Panc1 (cell line): Measurements from ENCODE around the gene ZDHHC14. TPM values are rescaled to one million over a fixed set of nuclear protein-coding genes. Genes with fewer than 3 reads are reported as not detected.

Experiments used
- ATAC-seq: fragments of 200-7000 bp; cut with Tn5 transposase; 2 replicates; pipeline ENCODE4 v1.9.1; 2020; ENCODE audit warnings: mild to moderate bottlenecking, moderate library complexity
- BruUV-seq: library from RNA; stranded (reverse); fragments of 400-500 nt; replicated peaks from 2 replicates; lab custom pipeline; 2021; lab: Mats Ljungman, UMichigan
- CTCF ChIA-PET: fragments of 300-600 bp; sonication (Branson Sonifier 250); formaldehyde crosslinking; loops from one replicate; lab custom pipeline; 2022; ENCODE audit warnings: antibody characterized with exemption; lab: Charles Lee
- POLR2A ChIA-PET: fragments of 300-600 bp; sonication (Branson Sonifier 250); formaldehyde crosslinking; loops from one replicate; lab custom pipeline; 2022; ENCODE audit warnings: antibody characterized with exemption; lab: Charles Lee
- DNase-seq: peaks from one replicate; pipeline ENCODE4 v3.0.0-alpha.2; 2010; ENCODE audit warnings: low read depth, low spot score
- H3K27ac ChIP-seq: 2 replicates; pipeline ENCODE4 v1.5.1; 2011; ENCODE audit warnings: mild to moderate bottlenecking, low read length, inconsistent platforms
- H3K27me3 ChIP-seq: fragments of 200-500 bp; sonication (Bioruptor generic); 2 replicates; pipeline ENCODE4 v1.6.0; 2014; ENCODE audit warnings: low read length, inconsistent platforms; ENCODE audit not compliant: control insufficient read depth, insufficient read depth
- H3K36me3 ChIP-seq: fragments of 200-500 bp; sonication (Bioruptor generic); 2 replicates; pipeline ENCODE4 v1.5.1; 2014; ENCODE audit warnings: inconsistent platforms, mild to moderate bottlenecking, low read length, moderate library complexity; ENCODE audit not compliant: control insufficient read depth, insufficient read depth
- H3K4me1 ChIP-seq: 2 replicates; pipeline ENCODE4 v1.5.1; 2011; ENCODE audit warnings: inconsistent platforms, mild to moderate bottlenecking, low read length, moderate library complexity; ENCODE audit not compliant: control insufficient read depth, insufficient read depth
- H3K4me3 ChIP-seq, 2 experiments: 2 replicates each; pipeline ENCODE4 v1.5.1; 2011 to 2012; ENCODE audit warnings: low read depth in 2 of 2, low read length in 2 of 2, mild to moderate bottlenecking in 2 of 2, inconsistent platforms in 1 of 2, moderate library complexity in 1 of 2
- H3K9me3 ChIP-seq: fragments of 200-500 bp; sonication (Bioruptor generic); 2 replicates; pipeline ENCODE4 v1.5.1; 2014; ENCODE audit warnings: low read depth, mild to moderate bottlenecking, inconsistent platforms, low read length, moderate library complexity; ENCODE audit not compliant: control insufficient read depth, insufficient read depth
- POLR2AphosphoS5 ChIP-seq: IDR thresholded peaks from 2 replicates; pipeline ENCODE4 v1.6.1; 2012; ENCODE audit warnings: mild to moderate bottlenecking, low read depth, low read length, moderate library complexity
- SIN3A ChIP-seq: IDR thresholded peaks from 2 replicates; pipeline ENCODE4 v1.6.1; 2012; ENCODE audit warnings: low read depth, mild to moderate bottlenecking, low read length, moderate library complexity, borderline replicate concordance; ENCODE audit not compliant: insufficient read depth
- TCF7L2 ChIP-seq: IDR thresholded peaks from 2 replicates; pipeline ENCODE4 v1.6.1; 2011; ENCODE audit warnings: mild to moderate bottlenecking, low read depth, low read length, inconsistent platforms
- in situ Hi-C: cut with HindIII; loops from 2 replicates; pipeline ENCODE4 v1.10.0; 2016; ENCODE audit warnings: low sequenced_read_pairs, low pct_unique_long_range_greater_than_20kb
- intact Hi-C: fragments of 100-400 bp; cut with micrococcal nuclease; formaldehyde crosslinking; loops from one replicate; pipeline ENCODE4 v1.10.0; 2022; ENCODE audit not compliant: unreplicated experiment
- total RNA-seq: library from RNA; stranded (reverse); gene quantifications from one replicate; pipeline ENCODE4 v1.2.1, GENCODE V29; 2021; ENCODE audit not compliant: unreplicated experiment
- TF ChIP-seq, protein P1 (sequence below): fragments of 450-650 bp; IDR thresholded peaks from 2 replicates; pipeline ENCODE4 v1.5.1; 2017; ENCODE audit warnings: mild to moderate bottlenecking
- TF ChIP-seq, protein P2 (sequence below), 2 experiments: IDR thresholded peaks; 2 replicates each; pipeline ENCODE4 v1.6.1; 2011 to 2012; ENCODE audit warnings: low read depth in 2 of 2, control low read depth in 1 of 2, low read length in 1 of 2, mild to moderate bottlenecking in 1 of 2, moderate library complexity in 1 of 2; ENCODE audit not compliant: insufficient read depth in 1 of 2

ZDHHC14 gene
- total RNA-seq, 1 experiment from 2014 or later: 19.9 TPM

DNA sequence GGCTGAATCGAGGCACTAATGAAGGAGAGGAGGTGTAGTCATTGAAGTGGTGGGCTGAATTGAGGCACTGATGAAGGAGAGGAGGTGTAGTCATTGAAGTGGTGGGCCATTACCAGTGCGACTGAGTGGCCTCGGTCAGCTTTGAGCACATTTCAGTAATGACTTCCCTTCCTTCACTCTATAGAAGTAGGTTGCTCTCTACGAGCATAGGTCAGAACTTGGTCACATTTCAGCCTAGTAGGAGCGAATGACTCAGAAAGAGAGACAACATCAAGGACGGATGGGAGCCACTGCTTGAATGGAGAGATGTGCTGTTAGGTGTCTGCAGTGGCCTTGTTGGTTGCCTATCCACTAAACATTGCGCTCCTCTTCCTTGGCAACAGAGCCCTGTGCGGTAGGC, 39.5 kb downstream of the ZDHHC14 start:
- intact Hi-C loops: no loop called here
- ATAC-seq (no peak), DNase-seq (no peak)
- Histone ChIP-seq H3K4me1 (no peaks in the 10 kb centered on the region), H3K27ac (no peak overlapping the region), H3K9me3 (no peaks in the 10 kb centered on the region; the same call in 1 of the 2 replicates), H3K36me3 (no peaks in the 10 kb centered on the region), H3K4me3 (no peak overlapping the region), H3K27me3 (no peaks in the 10 kb centered on the region)
- ChIA-PET POLR2A (no interaction called here), CTCF (interaction anchor here (0.6 kb wide), 1 partner anchor 236 kb away, joined by 9 read pairs; no protein-coding TSS in a partner anchor)
- BruUV-seq: no TSS peak
- in situ Hi-C loops: no loop called here
- TF ChIP-seq POLR2AphosphoS5 (no peak), TCF7L2 (no peak), SIN3A (no peak)
- TF ChIP-seq, protein P1, sequence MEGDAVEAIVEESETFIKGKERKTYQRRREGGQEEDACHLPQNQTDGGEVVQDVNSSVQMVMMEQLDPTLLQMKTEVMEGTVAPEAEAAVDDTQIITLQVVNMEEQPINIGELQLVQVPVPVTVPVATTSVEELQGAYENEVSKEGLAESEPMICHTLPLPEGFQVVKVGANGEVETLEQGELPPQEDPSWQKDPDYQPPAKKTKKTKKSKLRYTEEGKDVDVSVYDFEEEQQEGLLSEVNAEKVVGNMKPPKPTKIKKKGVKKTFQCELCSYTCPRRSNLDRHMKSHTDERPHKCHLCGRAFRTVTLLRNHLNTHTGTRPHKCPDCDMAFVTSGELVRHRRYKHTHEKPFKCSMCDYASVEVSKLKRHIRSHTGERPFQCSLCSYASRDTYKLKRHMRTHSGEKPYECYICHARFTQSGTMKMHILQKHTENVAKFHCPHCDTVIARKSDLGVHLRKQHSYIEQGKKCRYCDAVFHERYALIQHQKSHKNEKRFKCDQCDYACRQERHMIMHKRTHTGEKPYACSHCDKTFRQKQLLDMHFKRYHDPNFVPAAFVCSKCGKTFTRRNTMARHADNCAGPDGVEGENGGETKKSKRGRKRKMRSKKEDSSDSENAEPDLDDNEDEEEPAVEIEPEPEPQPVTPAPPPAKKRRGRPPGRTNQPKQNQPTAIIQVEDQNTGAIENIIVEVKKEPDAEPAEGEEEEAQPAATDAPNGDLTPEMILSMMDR: no peak
- TF ChIP-seq, protein P2, sequence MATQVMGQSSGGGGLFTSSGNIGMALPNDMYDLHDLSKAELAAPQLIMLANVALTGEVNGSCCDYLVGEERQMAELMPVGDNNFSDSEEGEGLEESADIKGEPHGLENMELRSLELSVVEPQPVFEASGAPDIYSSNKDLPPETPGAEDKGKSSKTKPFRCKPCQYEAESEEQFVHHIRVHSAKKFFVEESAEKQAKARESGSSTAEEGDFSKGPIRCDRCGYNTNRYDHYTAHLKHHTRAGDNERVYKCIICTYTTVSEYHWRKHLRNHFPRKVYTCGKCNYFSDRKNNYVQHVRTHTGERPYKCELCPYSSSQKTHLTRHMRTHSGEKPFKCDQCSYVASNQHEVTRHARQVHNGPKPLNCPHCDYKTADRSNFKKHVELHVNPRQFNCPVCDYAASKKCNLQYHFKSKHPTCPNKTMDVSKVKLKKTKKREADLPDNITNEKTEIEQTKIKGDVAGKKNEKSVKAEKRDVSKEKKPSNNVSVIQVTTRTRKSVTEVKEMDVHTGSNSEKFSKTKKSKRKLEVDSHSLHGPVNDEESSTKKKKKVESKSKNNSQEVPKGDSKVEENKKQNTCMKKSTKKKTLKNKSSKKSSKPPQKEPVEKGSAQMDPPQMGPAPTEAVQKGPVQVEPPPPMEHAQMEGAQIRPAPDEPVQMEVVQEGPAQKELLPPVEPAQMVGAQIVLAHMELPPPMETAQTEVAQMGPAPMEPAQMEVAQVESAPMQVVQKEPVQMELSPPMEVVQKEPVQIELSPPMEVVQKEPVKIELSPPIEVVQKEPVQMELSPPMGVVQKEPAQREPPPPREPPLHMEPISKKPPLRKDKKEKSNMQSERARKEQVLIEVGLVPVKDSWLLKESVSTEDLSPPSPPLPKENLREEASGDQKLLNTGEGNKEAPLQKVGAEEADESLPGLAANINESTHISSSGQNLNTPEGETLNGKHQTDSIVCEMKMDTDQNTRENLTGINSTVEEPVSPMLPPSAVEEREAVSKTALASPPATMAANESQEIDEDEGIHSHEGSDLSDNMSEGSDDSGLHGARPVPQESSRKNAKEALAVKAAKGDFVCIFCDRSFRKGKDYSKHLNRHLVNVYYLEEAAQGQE (IDR thresholded peaks at IDR 0.05; ENCODE audit: insufficient read depth in 1 of 2, low read depth in 2 of 2, low read length in 1 of 2): no peak

DNA sequence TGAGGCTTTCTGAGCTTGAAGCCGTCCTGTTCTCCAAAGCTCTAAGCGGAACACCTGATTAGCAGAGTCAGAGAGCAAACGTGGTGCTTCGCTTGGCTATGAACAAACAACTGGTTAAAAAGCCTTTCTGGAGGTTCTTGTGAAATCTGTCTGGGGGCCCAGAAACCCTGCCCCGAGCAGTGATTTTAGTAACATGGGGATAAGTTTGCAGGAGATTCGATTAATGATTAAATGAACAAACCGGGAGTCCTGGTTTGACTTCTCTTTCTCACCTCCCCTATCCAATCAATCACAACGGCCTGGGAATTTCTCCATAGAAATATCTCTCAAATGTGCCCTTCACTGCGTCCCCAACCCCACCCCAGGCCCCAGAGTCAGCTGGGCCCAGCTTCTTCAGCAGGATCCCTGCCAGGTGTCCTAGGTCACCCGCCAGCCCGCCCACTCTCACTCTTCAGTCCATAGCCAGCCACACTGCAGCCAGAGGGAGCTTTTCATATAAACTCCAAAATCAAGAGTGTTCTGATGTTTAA, 43.6 kb downstream of the ZDHHC14 start:
- DNase-seq: no peak
- Histone ChIP-seq H3K27ac (no peak overlapping the region), H3K4me3 (no peak overlapping the region), H3K9me3 (no peaks in the 10 kb centered on the region), H3K27me3 (no peaks in the 10 kb centered on the region), H3K36me3 (no peaks in the 10 kb centered on the region), H3K4me1 (peaks cover 4% of the 10 kb centered on the region; the same call in 1 of the 2 replicates)
- in situ Hi-C loops: no loop called here
- no TSS peak for BruUV-seq
- TF ChIP-seq, protein P2 (IDR thresholded peaks at IDR 0.05; ENCODE audit: insufficient read depth in 1 of 2, low read depth in 2 of 2, low read length in 1 of 2): no peak
- TF ChIP-seq TCF7L2 (no peak), POLR2AphosphoS5 (no peak), SIN3A (no peak)
- TF ChIP-seq, protein P1: no peak
- ChIA-PET POLR2A (no interaction called here), CTCF (interaction anchor here (0.6 kb wide), 1 partner anchor 114 kb away, joined by 5 read pairs; no protein-coding TSS in a partner anchor)
- intact Hi-C loops: no loop called here
- ATAC-seq: no peak
